H9 (cell line): Measurements from ENCODE around the gene ASIC1. TPM values are rescaled to one million over a fixed set of nuclear protein-coding genes. Genes with fewer than 3 reads are reported as not detected.
A peak's percentile ranks its signal among the peaks of the same experiment; 100 is the strongest.

Experiments
- DNase-seq: peaks from one replicate; pipeline ENCODE4 v3.0.0-alpha.2; 2017
- H2AFZ ChIP-seq: one replicate; pipeline ENCODE4 v1.6.1; 2013; ENCODE audit warnings: mild to moderate bottlenecking, low read length, control low read depth, moderate library complexity
- H2AK5ac ChIP-seq: 2 replicates; pipeline ENCODE4 v1.6.1; 2013; ENCODE audit warnings: low read length, control low read depth, mixed read lengths; ENCODE audit not compliant: insufficient read length
- H2BK120ac ChIP-seq: one replicate; pipeline ENCODE4 v1.6.1; 2013; ENCODE audit warnings: low read depth, mild to moderate bottlenecking, low read length, control low read depth, inconsistent platforms; ENCODE audit not compliant: poor library complexity, severe bottlenecking
- H2BK12ac ChIP-seq: 2 replicates; pipeline ENCODE4 v1.6.1; 2013; ENCODE audit warnings: low read length, control low read depth, mixed read lengths, low read depth; ENCODE audit not compliant: insufficient read length
- H2BK15ac ChIP-seq: 2 replicates; pipeline ENCODE4 v1.6.1; 2013; ENCODE audit warnings: low read depth, low read length, control low read depth
- H2BK20ac ChIP-seq: one replicate; pipeline ENCODE4 v1.6.1; 2013; ENCODE audit warnings: low read depth, mild to moderate bottlenecking, low read length, control low read depth, inconsistent platforms; ENCODE audit not compliant: poor library complexity, severe bottlenecking
- H2BK5ac ChIP-seq: 2 replicates; pipeline ENCODE4 v1.6.1; 2013; ENCODE audit warnings: low read length, control low read depth, mixed read lengths; ENCODE audit not compliant: insufficient read length
- H3K14ac ChIP-seq: 2 replicates; pipeline ENCODE4 v1.6.1; 2013; ENCODE audit warnings: low read length, control low read depth; ENCODE audit not compliant: insufficient read depth
- H3K18ac ChIP-seq: 2 replicates; pipeline ENCODE4 v1.6.1; 2013; ENCODE audit warnings: low read depth, mild to moderate bottlenecking, mixed read lengths, low read length, control low read depth; ENCODE audit not compliant: insufficient read length
- H3K23ac ChIP-seq: 2 replicates; pipeline ENCODE4 v1.6.1; 2013; ENCODE audit warnings: low read length, control low read depth, mixed read lengths, low read depth; ENCODE audit not compliant: insufficient read length
- H3K23me2 ChIP-seq: 2 replicates; pipeline ENCODE4 v1.6.1; 2013; ENCODE audit warnings: low read depth, mild to moderate bottlenecking, mixed read lengths, low read length, control low read depth; ENCODE audit not compliant: insufficient read length, poor library complexity, severe bottlenecking
- H3K27ac ChIP-seq: 2 replicates; pipeline ENCODE4 v1.5.1; 2013; ENCODE audit warnings: low read length, control low read depth, mixed read lengths, low read depth; ENCODE audit not compliant: insufficient read length
- H3K27me3 ChIP-seq: 2 replicates; pipeline ENCODE4 v1.6.1; 2013; ENCODE audit warnings: low read length, control low read depth, inconsistent platforms; ENCODE audit not compliant: insufficient read depth
- H3K4ac ChIP-seq: 2 replicates; pipeline ENCODE4 v1.6.1; 2013; ENCODE audit warnings: low read depth, mild to moderate bottlenecking, control low read depth, inconsistent platforms, low read length, moderate library complexity
- H3K4me1 ChIP-seq: 2 replicates; pipeline ENCODE4 v1.6.1; 2013; ENCODE audit warnings: low read length, control low read depth, inconsistent platforms; ENCODE audit not compliant: insufficient read depth
- H3K4me2 ChIP-seq: 2 replicates; pipeline ENCODE4 v1.6.1; 2013; ENCODE audit warnings: low read length, control low read depth, mixed read lengths; ENCODE audit not compliant: insufficient read length, insufficient read depth
- H3K56ac ChIP-seq: 2 replicates; pipeline ENCODE4 v1.6.1; 2013; ENCODE audit warnings: low read depth, mild to moderate bottlenecking, mixed read lengths, low read length, control low read depth; ENCODE audit not compliant: insufficient read length
- H3K79me1 ChIP-seq: 2 replicates; pipeline ENCODE4 v1.6.1; 2013; ENCODE audit warnings: low read depth, mild to moderate bottlenecking, moderate library complexity, low read length, control low read depth, inconsistent platforms; ENCODE audit not compliant: insufficient read depth, poor library complexity, severe bottlenecking
- H3K79me2 ChIP-seq: 2 replicates; pipeline ENCODE4 v1.6.1; 2013; ENCODE audit warnings: low read length, control low read depth, inconsistent platforms; ENCODE audit not compliant: insufficient read depth
- H3K9ac ChIP-seq: 2 replicates; pipeline ENCODE4 v1.6.1; 2013; ENCODE audit warnings: low read length, control low read depth, mixed read lengths; ENCODE audit not compliant: insufficient read length; ENCODE audit errors: extremely low read depth
- H3K9me3 ChIP-seq: one replicate; pipeline ENCODE4 v1.6.1; 2013; ENCODE audit warnings: low read depth, low read length, inconsistent platforms; ENCODE audit not compliant: control insufficient read depth
- H3T11ph ChIP-seq: one replicate; pipeline ENCODE4 v1.6.1; 2013; ENCODE audit warnings: mild to moderate bottlenecking, low read length, control low read depth, inconsistent platforms
- H4K20me1 ChIP-seq: one replicate; pipeline ENCODE4 v1.6.1; 2013; ENCODE audit not compliant: control insufficient read depth, insufficient read length, insufficient read depth
- H4K5ac ChIP-seq: 2 replicates; pipeline ENCODE4 v1.6.1; 2013; ENCODE audit warnings: low read depth, mild to moderate bottlenecking, mixed read lengths, low read length, control low read depth; ENCODE audit not compliant: insufficient read length
- H4K8ac ChIP-seq: replicated peaks from 2 replicates; pipeline ENCODE4 v1.6.1; 2013; ENCODE audit warnings: low read length, control low read depth, mixed read lengths, low read depth; ENCODE audit not compliant: insufficient read length
- H4K91ac ChIP-seq: 2 replicates; pipeline ENCODE4 v1.6.1; 2013; ENCODE audit warnings: low read depth, mild to moderate bottlenecking, moderate library complexity, mixed read lengths, low read length, control low read depth; ENCODE audit not compliant: insufficient read length
- H3K27ac Mint-ChIP-seq, 3 experiments: 2 replicates in 2 of 3; 3 replicates in 1 of 3; pipeline ENCODE4 v1.8.0; 2020 to 2021; ENCODE audit warnings: mixed read lengths in 3 of 3, mild to moderate bottlenecking in 1 of 3, moderate library complexity in 1 of 3
- H3K27me3 Mint-ChIP-seq: 2 replicates; pipeline ENCODE4 v1.8.0; 2021; ENCODE audit warnings: low read depth, mild to moderate bottlenecking, moderate library complexity, mixed read lengths
- H3K36me3 Mint-ChIP-seq, 3 experiments: 2 replicates in 2 of 3; 3 replicates in 1 of 3; pipeline ENCODE4 v1.8.0; 2020 to 2021; ENCODE audit warnings: low read depth in 3 of 3, mixed read lengths in 3 of 3; ENCODE audit not compliant: insufficient read depth in 1 of 3
- H3K4me1 Mint-ChIP-seq, 2 experiments: 2 replicates each; pipeline ENCODE4 v1.8.0; 2020; ENCODE audit warnings: mixed read lengths in 2 of 2
- H3K4me3 Mint-ChIP-seq, 2 experiments: 2 replicates in 1 of 2; 3 replicates in 1 of 2; pipeline ENCODE4 v1.8.0; 2020 to 2021; ENCODE audit warnings: mild to moderate bottlenecking in 2 of 2, mixed read lengths in 2 of 2, moderate library complexity in 1 of 2
- H3K9me3 Mint-ChIP-seq, 2 experiments: 2 replicates in 1 of 2; 3 replicates in 1 of 2; pipeline ENCODE4 v1.8.0; 2020; ENCODE audit warnings: mild to moderate bottlenecking in 2 of 2, mixed read lengths in 2 of 2, moderate library complexity in 1 of 2
- CTCF ChIP-seq: fragments of 200-600 bp; sonication (generic); conservative IDR thresholded peaks from 3 replicates; pipeline ENCODE4 v1.8.0; 2021; ENCODE audit warnings: antibody characterized with exemption, mild to moderate bottlenecking
- WGBS: extraction: QIAGEN DNeasy Blood & Tissue Kit; methylation state at CpG from one replicate; pipeline ENCODE4 v1.1.7; 2013; ENCODE audit warnings: missing lambda C conversion rate, low lambda C conversion rate, mixed read lengths; ENCODE audit not compliant: insufficient read length; ENCODE audit errors: extremely low coverage; 5-methylcytosine and 5-hydroxymethylcytosine counted together
- total RNA-seq: library from RNA; stranded (reverse); gene quantifications from 2 replicates; pipeline ENCODE4 v1.2.1, GENCODE V29; 2021

ASIC1 gene
- total RNA-seq, 1 experiment from 2014 or later: 3.9 TPM

- no peak overlapping the region for H3K9ac ChIP-seq
- no peak overlapping the region for H3K56ac ChIP-seq
- no peak overlapping the region for H3K23ac ChIP-seq
- H3K27me3 Mint-ChIP-seq: peaks cover 20% of the 10 kb centered on the region
- no peak overlapping the region for H2BK12ac ChIP-seq
- peaks cover 2 to 6% (median 2%) of the 10 kb centered on the region in 3 experiments; a peak in 6 of 7 replicates for H3K36me3 Mint-ChIP-seq
- no peak overlapping the region for H2BK5ac ChIP-seq
- H3K27ac ChIP-seq: no peak overlapping the region
- H3K27ac Mint-ChIP-seq: peak overlapping the region in 1 of 3 experiments; percentile 72; a peak in 1 of 7 replicates
- H3K9me3 Mint-ChIP-seq: no peaks in the 10 kb centered on the region
- H2BK20ac ChIP-seq: no peak overlapping the region
- no peaks in the 10 kb centered on the region for H3K79me2 ChIP-seq
- no peaks in the 10 kb centered on the region for H3K9me3 ChIP-seq
- no peak overlapping the region for H2BK120ac ChIP-seq
- no peak overlapping the region for H3K4me2 ChIP-seq
- no peaks in the 10 kb centered on the region for H4K20me1 ChIP-seq
- peaks cover 11 to 21% of the 10 kb centered on the region in 2 experiments for H3K4me1 Mint-ChIP-seq
- H4K91ac ChIP-seq: no peak overlapping the region
- no peaks in the 10 kb centered on the region for H3K23me2 ChIP-seq
- H3K14ac ChIP-seq: no peak overlapping the region
- H4K5ac ChIP-seq: no peak overlapping the region
- H4K8ac ChIP-seq: no peak overlapping the region
- no peaks in the 10 kb centered on the region for H3K27me3 ChIP-seq
- H3K18ac ChIP-seq: no peak overlapping the region
- H3T11ph ChIP-seq: no peak overlapping the region
- TF ChIP-seq CTCF: no peak
- WGBS: no CpG with 5 or more reads among the region's 46 CpGs
- no peaks in the 10 kb centered on the region for H3K79me1 ChIP-seq
- no peaks in the 10 kb centered on the region for H3K4me1 ChIP-seq
- peak; percentile 72 for DNase-seq
- no peak overlapping the region for H2AFZ ChIP-seq
- H3K4ac ChIP-seq: no peak overlapping the region
- no peak overlapping the region for H2AK5ac ChIP-seq
- no peak overlapping the region for H2BK15ac ChIP-seq
- no peak overlapping the region; a peak in 1 of 5 replicates for H3K4me3 Mint-ChIP-seq
These were observed 23.9 kb downstream of the ASIC1 start for GRCh38 chr12:50081096-50081808.
